GM19023 (cell line): ENCODE measurements around the gene NUDT2.
"Not testable (repeated sequence)": the region's sequence is repeated elsewhere in the genome, so short reads cannot be mapped to it uniquely, and the experiment has no call there.

Source experiments
- ATAC-seq: cut with Tn5 transposase; IDR thresholded peaks from one replicate; pipeline ENCODE4 v1.9.1; 2021; ENCODE audit warnings: mild to moderate bottlenecking, moderate library complexity; ENCODE audit not compliant: unreplicated experiment

The NUDT2 gene

DNA sequence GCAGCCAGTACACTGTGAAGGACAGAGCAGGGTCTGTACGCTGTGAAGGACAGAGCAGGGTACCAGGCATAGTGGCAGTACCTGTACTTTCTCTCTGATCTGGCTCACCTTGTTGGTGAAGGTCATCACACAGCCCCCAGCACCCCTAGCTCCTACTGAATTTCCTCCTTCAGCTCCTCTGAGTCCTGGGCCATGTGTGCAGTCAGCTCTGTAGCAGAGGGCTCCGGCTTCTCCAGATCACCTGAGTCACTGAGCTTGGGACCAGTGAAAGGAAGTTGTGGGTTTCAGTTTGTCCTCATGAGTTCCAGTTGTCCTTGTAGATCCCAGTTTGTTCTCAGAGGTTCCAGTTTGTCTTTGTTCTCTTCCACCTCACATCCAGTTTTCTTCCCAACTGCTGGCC lies 5.5 kb downstream of the NUDT2 start:
- no peak for ATAC-seq

DNA sequence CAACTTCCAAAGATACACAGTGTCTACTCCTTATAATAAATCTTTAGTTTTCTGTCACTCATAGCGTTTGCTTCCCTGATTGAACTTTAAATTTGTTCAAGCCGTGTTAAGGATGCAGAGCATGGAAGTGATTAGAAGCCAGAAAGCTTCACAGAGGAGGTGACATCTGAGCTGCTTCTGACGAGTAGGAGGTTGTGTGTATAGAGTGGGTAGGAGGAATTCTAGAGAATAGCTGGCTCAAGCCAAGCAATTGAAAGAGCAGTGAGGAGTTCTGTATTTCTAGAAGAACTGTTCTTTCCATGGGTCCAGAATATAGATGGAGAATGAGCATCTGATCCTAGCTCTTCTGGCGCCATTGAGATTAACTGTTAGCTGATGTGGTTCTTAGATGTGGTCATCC lies 6.0 kb downstream of the NUDT2 start:
- no peak for ATAC-seq

DNA sequence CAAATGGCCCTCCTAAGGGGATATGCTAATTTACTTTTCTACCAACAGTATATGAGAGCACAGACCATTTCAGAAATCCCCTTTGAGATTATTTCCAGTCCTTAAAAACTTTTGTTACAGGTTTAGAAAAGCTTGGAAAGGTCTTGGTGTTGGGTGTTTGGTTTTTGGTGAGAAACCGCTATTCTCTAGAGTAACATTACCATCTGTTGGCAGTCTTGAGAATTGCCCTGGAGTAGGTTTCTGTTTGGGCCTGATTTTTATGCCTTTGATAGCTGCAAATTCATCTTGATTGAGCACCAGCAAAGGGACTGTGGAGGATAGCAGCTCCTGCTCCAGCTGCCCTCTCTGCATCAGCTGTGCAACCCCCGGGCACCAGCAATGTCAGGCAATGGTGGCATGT lies 8.0 kb downstream of the NUDT2 start:
- ATAC-seq, result no peak

GRCh38 chr9:34338079-34338478 lies 8.7 kb downstream of the NUDT2 start:
- not testable (repeated sequence) for ATAC-seq

- ATAC-seq, result no peak
Observed at GRCh38 chr9:34338665-34339385, 9.5 kb downstream of the NUDT2 start.

DNA sequence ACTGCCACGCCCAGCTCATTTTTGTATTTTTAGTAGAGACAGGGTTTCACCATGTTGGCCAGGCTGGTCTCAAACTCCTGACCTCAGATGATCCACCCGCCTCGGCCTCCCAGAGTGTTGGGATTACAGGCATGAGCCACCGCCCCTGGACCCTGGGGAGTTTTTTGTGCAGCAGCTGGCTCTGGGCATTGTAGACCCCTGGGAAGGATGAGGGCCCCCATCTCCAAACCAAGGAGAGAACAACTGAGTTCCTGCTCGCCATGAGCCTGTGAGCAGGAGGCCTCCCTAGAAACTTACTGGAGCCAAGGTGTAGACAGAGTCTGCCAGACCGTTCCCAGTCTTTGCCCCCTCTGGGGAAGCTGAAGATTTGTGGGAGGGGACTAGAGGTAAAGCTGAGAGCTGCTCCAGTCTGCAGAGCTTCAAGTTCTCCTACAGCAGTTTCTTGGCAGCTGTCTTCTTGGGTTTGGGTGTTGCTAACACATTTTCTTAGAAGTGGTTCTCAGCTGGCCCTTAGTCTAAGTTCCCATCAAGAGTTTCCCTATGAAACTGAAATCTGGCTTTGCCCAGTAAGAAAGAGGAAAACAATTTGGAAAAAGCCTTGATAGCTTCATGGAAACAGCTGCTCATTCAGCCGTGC lies 12.4 kb downstream of the NUDT2 start:
- ATAC-seq, result no peak

DNA sequence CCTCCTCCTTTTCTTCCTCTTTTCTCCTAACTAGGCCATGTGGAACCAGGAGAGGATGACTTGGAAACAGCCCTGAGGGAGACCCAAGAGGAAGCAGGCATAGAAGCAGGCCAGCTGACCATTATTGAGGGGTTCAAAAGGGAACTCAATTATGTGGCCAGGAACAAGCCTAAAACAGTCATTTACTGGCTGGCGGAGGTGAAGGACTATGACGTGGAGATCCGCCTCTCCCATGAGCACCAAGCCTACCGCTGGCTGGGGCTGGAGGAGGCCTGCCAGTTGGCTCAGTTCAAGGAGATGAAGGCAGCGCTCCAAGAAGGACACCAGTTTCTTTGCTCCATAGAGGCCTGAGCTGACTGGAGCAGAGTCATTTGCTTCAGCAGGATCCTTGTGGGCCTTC lies 13.7 kb downstream of the NUDT2 start:
- no peak for ATAC-seq

- ATAC-seq, result no peak
Observed at GRCh38 chr9:34343605-34344004, 14.2 kb downstream of the NUDT2 start.

- ATAC-seq, result no peak
Observed at GRCh38 chr9:34346873-34347799, 17.8 kb downstream of the NUDT2 start.

DNA sequence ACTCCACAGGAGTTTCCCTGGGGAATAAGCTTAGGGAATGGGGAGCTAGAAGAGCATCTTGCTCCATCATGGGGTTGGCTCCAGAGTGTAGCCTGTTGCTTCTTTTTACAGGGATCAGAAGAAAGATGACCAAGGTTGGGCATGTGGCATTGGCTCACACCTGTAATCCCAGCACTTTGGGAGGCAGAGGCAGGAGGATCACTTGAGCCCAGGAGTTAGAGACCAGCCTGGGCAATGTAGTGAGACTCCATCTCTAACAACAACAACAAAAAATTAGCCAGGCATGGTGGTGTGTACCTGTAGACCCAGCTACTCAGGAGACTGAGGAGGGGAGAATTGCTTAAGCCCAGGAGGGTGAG lies 18.4 kb downstream of the NUDT2 start:
- no peak for ATAC-seq

DNA sequence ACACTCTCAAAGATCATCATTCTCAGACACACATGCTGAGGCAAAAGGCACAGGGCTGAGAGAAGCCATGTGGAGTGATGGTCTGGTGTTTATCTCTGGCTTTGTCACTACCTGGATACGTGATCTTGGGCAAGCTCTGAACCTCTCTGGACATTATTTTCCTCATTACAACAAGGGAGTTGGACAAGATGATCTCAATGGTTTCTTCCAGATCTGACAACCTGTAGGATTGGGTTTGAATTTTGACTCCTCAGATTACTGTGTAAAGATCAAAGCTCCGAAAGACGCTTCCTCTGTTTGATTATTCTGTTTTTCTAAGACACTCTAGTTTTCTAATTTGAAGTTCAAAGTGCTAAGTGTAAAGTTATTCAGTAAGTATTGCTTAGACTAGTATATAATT lies 20.0 kb downstream of the NUDT2 start:
- ATAC-seq, result no peak

GRCh38 chr9:34352122-34352652 lies 22.8 kb downstream of the NUDT2 start:
- not testable (repeated sequence) for ATAC-seq

- ATAC-seq, result not testable (repeated sequence)
Observed at GRCh38 chr9:34352957-34353356, 23.6 kb downstream of the NUDT2 start.

- ATAC-seq, result no peak
Observed at GRCh38 chr9:34362614-34363214, 33.3 kb downstream of the NUDT2 start.

- ATAC-seq, result no peak
Observed at GRCh38 chr9:34363619-34364351, 34.4 kb downstream of the NUDT2 start.

DNA sequence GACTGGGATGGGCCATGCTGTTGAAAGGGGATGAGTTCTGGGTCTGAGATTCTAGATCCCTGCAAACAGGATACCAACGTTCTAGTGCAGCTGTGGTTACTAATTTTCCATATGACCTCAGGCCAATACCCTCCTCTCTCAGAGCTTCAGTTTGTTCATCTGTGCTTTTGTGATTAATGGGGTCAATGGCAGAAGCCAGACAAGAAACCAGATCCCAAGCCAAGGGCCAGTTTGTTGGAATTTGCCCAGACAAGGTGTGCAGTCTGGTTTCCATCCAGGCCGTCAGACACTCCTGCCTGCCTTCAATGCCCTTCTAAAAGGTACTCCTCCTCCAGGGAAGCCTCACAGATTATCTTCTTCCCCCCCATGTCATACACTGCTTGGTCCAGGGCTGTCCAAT lies 35.9 kb downstream of the NUDT2 start:
- ATAC-seq, result no peak

DNA sequence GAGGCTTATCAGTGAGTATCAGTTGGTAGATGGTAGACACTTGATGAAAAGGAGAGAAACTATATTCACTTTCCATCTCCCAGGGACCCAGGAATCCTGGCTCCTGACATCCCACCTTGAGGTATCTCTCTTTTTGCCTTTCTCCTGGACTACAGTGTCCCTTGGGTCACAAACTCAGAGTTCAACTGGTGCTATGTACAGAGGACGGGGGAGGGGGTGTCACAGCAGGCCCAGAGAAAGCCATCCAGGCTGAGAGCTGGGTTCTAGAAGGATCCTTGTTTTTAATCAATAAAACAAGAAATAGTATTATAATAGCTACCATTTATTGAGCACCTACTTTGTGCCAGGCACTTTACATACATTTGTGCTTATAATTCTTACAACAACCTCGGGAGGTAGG lies 37.0 kb downstream of the NUDT2 start:
- no peak for ATAC-seq

- ATAC-seq, result not testable (repeated sequence)
Observed at GRCh38 chr9:34367751-34368410, 38.5 kb downstream of the NUDT2 start.

DNA sequence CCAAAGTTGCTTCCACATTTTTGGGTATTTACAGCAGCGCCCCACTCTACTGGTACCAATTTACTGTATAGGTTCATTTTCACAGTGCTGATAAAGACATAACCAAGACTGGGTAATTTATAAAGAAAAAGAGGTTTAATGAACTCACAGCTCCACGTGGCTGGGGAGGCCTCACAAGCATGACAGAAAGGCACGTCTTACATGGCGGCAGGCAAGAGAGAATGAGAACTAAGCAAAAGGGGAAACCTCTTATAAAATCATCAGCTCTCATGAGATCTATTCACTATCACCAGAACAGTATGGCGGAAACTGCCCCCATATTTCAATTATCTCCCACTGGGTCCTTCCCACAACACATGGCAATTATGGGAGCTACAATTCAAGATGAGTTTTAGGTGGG lies 39.4 kb downstream of the NUDT2 start:
- ATAC-seq, result not testable (repeated sequence)

- no peak for ATAC-seq
Observed at GRCh38 chr9:34369636-34370035, 40.3 kb downstream of the NUDT2 start.
